GM19193 (cell line): ENCODE data around the gene C20orf96.

Experiments
- POLR2A ChIP-seq: IDR thresholded peaks from 4 replicates; pipeline ENCODE4 v1.6.1; 2011; ENCODE audit not compliant: insufficient read depth, insufficient read length; ENCODE audit errors: extremely low read depth

Gene C20orf96, protein sequence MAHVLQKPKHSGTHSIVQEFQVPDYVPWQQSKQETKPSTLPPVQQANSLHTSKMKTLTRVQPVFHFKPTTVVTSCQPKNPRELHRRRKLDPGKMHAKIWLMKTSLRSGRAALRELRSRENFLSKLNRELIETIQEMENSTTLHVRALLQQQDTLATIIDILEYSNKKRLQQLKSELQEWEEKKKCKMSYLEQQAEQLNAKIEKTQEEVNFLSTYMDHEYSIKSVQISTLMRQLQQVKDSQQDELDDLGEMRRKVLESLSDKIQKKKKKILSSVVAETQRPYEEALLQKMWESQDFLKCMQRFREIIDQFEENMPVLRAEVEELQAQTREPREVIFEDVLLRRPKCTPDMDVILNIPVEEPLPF

DNA sequence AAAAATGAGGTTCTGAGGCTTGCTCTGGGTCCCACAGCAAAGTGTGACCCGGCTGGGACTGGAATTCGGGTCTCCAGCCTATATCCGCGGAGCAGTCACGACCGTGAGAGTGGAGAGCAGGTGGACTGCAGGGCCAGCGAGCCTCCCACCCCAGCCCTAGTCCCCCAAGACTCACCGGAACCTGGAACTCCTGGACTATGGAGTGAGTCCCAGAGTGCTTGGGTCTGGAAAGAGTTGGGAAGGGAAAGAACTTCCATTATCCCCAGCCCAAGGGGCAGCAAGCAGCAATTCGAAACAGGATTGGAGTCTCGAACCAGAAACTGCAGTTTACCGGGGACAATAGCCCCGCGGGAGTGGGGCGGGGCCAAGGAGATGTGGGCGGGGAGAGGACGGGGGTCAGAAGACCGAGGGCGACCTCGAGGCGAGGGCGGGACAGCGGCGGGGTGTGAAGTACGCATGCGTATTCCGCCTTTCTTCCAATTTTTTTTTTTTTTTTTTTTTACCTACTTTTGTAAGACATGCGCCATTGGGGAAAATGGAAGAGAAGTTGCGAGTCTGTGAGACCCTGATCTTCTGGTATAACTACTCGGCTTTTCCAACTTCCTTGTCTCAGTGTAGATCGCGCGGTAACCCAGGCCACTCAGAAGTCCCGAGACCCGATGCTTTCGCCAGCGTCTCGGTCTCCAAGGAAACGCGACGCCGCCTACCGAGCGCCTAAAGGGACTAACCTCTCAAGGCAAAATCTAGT is at the start of gene C20orf96:
Gene C20orf96 (minus strand): TSS at position 667 of the 748 bp plus-strand sequence. CDS start 140 bp downstream, at position 527.
- TF ChIP-seq POLR2A = peak; percentile 48

DNA sequence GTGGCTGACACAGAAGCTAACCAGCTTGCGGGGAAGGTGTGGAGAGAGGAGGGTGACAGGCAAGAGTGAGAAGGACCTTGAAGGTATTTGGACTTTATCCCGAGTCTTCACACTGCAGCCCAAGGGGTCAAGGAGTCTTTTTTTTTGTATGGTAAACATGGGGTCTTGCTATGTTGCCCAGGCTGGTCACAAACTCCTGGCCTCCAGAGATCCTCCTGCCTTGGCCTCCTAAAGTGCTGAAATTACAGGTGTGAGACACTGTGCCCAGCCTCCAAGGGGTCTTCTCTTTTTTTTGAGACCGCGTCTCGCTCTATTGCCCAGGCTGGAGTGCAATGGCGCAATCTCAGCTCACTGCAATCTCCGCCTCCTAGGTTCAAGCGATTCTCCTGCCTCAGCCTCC is 44.0 kb upstream of the C20orf96 start:
- TF ChIP-seq POLR2A = no peak

DNA sequence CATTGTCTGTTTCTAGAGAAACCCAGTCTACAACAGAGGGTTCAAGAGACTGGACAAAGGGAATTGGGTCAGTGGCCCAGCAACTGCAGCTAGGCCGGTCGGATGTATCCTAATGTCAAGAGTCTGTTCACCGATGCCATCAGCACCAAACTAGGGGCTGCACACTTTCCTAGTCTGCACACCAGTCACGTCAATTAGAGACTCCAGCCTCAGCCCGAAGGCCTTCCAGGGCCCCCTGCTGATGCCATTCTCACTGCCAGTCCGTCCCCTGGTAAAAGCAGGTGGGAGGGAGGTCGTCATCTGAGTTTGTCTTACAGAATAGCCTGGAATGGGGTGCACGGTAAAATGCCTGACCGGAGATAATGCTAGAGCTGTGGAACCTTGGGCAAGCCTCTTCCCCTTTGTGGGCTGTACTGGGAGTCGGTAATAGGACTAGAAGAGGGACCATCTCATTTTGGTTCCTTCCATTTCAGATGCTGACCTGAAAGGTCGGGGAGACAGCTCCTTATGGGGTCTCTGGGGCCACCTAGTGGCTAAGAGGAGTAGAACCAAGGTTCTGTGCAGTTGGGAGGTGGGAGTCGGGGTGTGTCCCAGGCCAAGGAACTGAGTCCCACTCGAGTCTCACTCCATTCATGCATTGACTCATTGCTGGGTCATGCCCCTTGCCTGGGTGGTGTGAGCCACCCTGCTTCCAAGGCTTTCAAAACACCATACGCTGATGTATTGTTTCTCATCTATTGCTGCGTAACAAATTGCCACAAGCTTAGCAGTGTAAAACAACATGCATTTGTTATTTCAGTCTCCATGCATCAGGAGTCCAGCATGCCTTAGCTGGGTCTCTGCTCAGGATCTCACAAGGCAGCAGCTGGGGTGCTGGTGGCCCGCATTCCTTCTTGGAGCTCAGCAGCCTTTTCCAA is 39.9 kb upstream of the C20orf96 start:
- TF ChIP-seq POLR2A = no peak

DNA sequence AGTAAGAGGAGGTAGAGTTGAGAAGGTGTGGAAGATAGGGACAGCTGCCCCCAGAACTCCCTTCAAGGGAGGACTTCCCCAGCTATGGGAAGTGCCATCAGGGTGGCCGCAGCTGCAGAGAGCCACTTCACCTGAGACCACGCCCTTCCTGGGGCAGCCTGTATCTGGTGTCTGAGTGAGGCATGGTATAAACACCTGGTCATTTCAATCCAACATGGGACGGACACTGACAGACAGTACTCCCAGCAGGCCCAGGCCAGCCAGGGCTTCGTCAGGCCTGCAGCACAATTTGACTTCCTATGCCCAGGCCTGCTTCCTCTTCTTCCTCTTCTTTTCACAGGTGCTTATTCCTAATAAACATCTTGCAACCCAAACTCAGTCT is 39.3 kb upstream of the C20orf96 start:
- no peak for TF ChIP-seq POLR2A

DNA sequence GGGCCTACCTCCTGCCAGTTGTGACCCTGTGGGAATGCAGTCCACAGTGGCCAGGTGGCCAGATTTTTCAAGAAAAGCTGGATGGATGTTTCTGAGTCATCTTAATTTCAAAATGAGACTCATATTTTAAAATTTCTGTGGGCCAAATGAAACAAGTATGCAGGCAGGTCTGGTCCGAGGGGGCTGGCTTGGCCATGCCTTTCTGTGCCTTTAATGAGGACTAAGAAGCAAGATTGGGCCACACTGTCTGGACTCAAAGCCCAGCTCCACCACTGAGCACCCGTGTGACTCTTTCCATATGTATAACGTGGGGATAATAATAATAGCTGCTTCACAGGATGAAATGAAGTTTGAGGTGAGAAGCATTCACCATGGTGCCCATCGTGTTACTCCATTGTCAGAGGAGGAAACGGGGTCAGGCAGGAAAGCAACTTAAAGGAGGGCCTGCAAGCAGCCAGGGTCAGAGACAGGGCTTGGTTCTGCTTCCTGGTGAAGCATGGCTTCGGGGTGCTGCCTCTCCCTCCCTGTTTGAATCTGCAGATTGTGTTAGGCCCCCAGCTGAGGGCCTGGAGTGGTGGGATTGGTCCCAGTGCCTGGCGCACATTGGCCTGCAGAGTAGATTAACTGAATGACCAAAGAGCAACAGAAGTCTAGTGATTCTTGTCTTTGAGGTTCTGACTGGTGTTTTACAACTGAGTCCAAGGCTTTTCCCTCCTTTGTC is 38.6 kb upstream of the C20orf96 start:
- no peak for TF ChIP-seq POLR2A

DNA sequence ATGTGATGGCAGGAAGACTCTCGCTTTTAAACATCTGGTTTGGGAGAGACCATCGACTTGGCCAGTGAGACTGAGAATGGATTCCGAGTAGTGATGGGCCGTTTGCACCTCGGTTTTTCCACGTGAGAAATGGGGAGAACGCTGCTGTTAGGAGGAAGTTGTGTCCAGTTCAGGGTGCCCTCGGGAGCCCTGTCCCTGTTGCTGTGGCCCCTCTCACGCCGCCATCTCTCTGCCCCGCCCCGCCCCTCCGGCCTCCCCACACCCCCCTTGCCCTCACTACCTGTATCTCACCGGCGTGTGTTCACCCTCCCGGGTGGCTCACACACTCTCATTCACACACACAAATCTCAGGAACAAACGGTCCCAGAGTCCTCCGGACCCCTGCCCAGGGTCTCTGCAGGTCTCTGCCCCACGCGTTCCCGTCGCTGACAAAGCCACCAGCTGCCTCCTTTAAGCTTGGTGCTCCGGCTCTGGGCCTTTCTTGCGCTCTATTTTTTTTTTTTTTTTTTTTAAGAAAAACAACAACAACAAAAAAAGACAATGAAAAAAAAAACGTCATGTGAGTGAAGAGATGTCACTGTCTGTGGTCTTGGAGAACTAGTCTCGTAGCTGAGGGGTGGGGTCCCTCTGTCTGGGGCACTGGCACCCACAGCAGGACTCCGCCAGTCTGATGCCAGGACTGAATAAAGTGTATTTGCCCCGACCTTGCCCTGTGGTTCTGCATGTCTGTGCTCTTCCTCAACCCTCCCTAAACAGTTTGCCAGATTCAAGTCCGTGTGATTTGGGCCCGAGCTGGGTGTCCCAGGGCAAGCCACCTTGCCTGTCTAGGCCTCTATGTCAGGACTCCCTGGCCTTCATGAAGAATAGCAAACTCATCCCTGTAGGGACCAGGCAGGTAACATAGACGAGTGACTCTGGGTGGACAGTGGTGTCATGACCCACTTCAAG is 37.8 kb upstream of the C20orf96 start:
- no peak for TF ChIP-seq POLR2A

DNA sequence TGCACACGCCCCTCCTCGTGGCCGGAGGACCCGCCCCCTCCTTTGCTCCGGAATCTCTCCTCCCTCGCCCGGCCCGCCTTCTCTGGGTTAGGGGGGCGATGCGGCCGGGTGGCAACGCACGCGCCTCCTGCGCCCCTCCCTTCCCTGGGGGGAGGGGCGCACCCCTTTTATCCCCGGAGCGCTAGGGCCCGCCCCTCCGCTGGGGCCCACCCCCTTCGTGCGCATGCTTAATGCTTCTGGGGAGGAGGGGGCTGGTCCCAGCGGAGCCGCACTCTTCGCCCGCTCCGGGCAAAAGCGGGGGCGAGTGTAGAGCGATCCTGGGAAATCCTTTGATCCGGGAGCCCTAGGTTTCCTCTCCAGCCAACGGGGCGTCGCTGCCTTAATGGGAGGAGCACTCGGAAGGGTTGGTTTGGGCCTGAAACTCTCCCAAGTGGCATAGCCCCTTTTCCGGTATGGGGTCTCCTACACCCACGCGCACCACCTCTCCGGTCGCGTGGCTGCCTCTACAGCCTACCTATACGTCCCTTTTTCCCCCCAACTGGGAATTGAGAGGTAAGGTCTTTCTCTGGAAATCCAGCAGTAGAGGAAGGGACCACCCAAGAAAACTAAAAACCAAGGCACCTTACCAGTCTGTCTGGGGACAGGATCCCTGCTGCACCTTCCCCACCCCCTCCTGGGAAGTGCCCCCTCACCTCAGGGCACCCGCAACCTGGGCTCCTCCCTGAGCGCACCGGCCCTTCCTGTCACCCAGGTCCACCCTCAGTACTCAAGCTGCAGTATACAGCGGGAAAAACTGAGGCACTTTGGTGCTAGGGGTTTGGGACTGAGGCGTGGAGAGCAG is 36.9 kb upstream of the C20orf96 start:
- peak; percentile 49 for TF ChIP-seq POLR2A

DNA sequence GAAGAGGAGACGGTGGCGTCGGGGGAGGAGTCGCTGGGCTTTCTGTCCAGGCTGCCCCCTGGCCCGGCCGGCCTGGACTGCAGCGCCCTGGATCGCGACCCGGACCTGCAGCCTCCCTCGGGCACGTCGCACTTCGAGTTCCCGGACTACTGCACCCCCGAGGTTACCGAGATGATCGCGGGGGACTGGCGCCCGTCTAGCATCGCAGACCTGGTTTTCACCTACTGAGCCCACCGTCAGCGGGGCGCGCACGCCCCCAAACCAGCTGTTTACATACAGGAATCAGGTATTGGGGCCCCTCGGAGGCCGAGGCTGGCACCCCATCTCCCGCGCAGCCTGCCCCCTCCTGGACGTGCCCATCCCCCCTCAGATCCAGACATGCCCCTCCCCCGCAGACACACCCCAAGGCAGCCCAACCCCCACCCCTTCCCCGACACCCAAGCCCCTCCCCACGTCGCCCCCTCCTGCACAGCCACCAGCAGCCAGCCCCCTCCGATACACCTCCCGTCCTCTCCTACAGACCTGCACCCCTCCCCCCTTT is 36.2 kb upstream of the C20orf96 start:
- no peak for TF ChIP-seq POLR2A

DNA sequence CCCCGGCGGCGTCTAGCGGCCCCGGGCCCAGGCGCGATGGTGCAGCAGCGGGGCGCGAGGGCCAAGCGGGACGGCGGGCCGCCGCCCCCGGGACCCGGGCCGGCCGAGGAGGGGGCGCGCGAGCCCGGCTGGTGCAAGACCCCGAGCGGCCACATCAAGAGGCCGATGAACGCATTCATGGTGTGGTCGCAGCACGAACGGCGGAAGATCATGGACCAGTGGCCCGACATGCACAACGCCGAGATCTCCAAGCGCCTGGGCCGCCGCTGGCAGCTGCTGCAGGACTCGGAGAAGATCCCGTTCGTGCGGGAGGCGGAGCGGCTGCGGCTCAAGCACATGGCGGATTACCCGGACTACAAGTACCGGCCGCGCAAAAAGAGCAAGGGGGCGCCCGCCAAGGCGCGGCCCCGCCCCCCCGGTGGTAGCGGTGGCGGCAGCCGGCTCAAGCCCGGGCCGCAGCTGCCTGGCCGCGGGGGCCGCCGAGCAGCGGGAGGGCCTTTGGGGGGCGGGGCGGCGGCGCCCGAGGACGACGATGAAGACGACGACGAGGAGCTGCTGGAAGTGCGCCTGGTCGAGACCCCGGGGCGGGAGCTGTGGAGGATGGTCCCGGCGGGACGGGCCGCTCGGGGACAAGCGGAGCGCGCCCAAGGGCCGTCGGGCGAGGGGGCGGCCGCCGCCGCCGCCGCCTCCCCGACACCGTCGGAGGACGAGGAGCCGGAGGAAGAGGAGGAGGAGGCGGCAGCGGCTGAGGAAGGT is 35.5 kb upstream of the C20orf96 start:
- TF ChIP-seq POLR2A = no peak

DNA sequence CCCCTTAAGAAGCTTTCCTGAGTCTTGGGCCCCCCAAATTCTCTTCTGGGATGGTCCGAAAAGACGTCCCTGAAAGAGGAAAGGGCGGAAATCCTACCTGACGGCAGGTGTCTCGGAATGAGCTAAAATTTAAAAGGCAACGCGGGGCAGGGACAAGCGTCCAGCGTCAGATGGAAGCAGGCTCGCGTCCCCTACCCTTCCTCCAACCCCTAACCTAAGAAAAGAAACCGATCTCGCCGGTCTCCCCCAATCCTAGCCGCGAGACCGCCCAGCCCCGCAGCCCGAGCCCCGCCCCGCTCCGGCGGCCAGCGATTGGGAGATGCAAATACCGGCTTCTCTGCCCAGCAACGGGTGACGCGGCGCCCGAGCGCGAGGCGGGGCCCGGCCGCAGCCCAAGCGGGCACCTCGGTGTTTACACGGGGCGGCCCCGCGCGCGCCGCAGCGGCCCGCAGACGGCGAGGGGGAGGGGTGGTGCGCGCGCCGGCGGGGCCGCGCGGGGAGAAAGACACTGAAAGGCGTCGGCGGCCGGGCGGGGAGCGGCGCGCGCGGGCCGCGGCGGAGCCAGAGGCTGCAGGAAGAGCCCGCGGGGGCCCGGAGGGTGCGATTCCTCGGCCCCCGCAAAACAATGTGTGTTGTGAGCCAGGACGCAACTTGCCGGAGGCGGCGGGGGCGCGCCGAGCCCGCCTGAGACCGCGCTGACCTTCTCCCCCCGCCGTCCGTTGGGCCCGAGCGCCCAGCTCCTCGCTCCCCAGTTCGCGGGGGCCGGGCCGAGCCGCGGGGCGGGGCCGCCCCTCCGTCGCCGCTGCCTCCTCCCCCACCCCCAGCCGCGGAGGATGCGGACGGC is 34.7 kb upstream of the C20orf96 start, which contains the start of gene SOX12:
Gene SOX12 (plus strand): TSS at position 508 of the 844 bp plus-strand sequence. CDS start 373 bp downstream, outside the sequence.
- peak; percentile 67 for TF ChIP-seq POLR2A
